ENCODE measurements around the gene SCGB3A1.

The SCGB3A1 gene

GRCh38 chr5:180590543-180591310 is 572 bp downstream of the SCGB3A1 start:
- no peak for DNase-seq (ENCODE audit: low read depth)
- H3K4me3 ChIP-seq (ENCODE audit: control insufficient read depth, low read depth, low read length) = no peak overlapping the region
- TF ChIP-seq CTCF (IDR thresholded peaks at IDR 0.05; ENCODE audit: control insufficient read depth, insufficient read depth, low read depth, low read length, missing control alignments) = no peak

- H3K4me3 ChIP-seq (ENCODE audit: control insufficient read depth, low read depth, low read length) = no peak overlapping the region
- no peak for TF ChIP-seq CTCF (IDR thresholded peaks at IDR 0.05; ENCODE audit: control insufficient read depth, insufficient read depth, low read depth, low read length, missing control alignments)
- no peak for DNase-seq (ENCODE audit: low read depth)
These were observed 1.3 kb downstream of the SCGB3A1 start for GRCh38 chr5:180589771-180590542.

- H3K4me3 ChIP-seq (ENCODE audit: control insufficient read depth, low read depth, low read length) = no peak overlapping the region
- no peak for TF ChIP-seq CTCF (IDR thresholded peaks at IDR 0.05; ENCODE audit: control insufficient read depth, insufficient read depth, low read depth, low read length, missing control alignments)
- no peak for DNase-seq (ENCODE audit: low read depth)
These were observed 4.4 kb downstream of the SCGB3A1 start for GRCh38 chr5:180586870-180587269.

GRCh38 chr5:180586204-180586603 is 5.1 kb downstream of the SCGB3A1 start:
- TF ChIP-seq CTCF (IDR thresholded peaks at IDR 0.05; ENCODE audit: control insufficient read depth, insufficient read depth, low read depth, low read length, missing control alignments) = no peak
- no peak for DNase-seq (ENCODE audit: low read depth)

GRCh38 chr5:180583738-180584137 is 7.6 kb downstream of the SCGB3A1 start:
- no peak overlapping the region for H3K4me3 ChIP-seq (ENCODE audit: control insufficient read depth, low read depth, low read length)
- no peak for TF ChIP-seq CTCF (IDR thresholded peaks at IDR 0.05; ENCODE audit: control insufficient read depth, insufficient read depth, low read depth, low read length, missing control alignments)
- DNase-seq (ENCODE audit: low read depth) = no peak

More at GRCh38 chr5:180586204-180586603, 5.1 kb downstream of the SCGB3A1 start:
- no peak overlapping the region for H3K4me3 ChIP-seq (ENCODE audit: control insufficient read depth, low read depth, low read length)

GRCh38 chr5:180580681-180581080 is 10.6 kb downstream of the SCGB3A1 start:
- TF ChIP-seq CTCF (IDR thresholded peaks at IDR 0.05; ENCODE audit: control insufficient read depth, insufficient read depth, low read depth, low read length, missing control alignments) = no peak
- no peak for DNase-seq (ENCODE audit: low read depth)
- H3K4me3 ChIP-seq (ENCODE audit: control insufficient read depth, low read depth, low read length) = no peak overlapping the region

Data from AG09309 (cell line).